ENCODE measurements around the gene KIF17. TPM values are rescaled to one million over a fixed set of nuclear protein-coding genes. Genes with fewer than 3 reads are reported as not detected.

Gene KIF17
- polyA plus RNA-seq, 2 of the 4 experiments (the other 2 are of a cell fraction), result 0.78 to 1.0 TPM

DNA sequence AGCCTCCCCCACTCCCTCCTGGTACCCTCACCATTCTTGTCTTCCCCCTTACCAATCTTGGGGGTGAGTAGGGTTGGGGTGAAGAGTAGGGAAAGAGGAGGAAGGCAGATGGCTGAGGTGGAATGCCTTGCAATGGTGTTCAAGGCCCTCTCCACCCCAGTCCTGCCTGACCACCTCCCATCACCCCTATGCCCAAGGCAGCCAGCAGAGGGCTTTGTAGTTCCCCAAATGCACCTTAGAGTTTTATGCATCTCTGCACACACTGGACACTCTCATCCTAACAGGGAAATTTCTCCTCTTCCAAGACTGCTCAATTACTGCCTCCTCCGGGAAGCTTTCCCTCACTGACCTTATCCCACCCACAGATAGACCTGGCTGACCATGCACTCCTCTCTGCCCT lies 15.4 kb downstream of the KIF17 start:
- Histone ChIP-seq H3K4me2 (no peak overlapping the region), H3K9me3 (no peaks in the 10 kb centered on the region), H3K27ac (peak overlapping the region in 1 of 2 experiments; percentile 56; a peak in 4 of 6 replicates), H3K4me3 (no peak overlapping the region), H3K4me1 (peaks cover 19% of the 10 kb centered on the region)
- TF ChIP-seq NPAS2 (CRISPR knock-in tag; IDR thresholded peaks at IDR 0.05; ENCODE audit: borderline replicate concordance) (no peak), SMC3 (IDR thresholded peaks at IDR 0.05) (peak; percentile 46; the same call in 2 of the 3 replicates), RAD21 (conservative IDR thresholded peaks at IDR 0.05 in 1 of 2, IDR thresholded peaks at IDR 0.05 in 1 of 2) (peak; percentile 35 to 54; a peak in 4 of 5 replicates), GATA3 (IDR thresholded peaks at IDR 0.05; ENCODE audit: borderline replicate concordance) (no peak), MAZ (IDR thresholded peaks at IDR 0.05; ENCODE audit: borderline replicate concordance, low read depth, low read length) (no peak), MAFK (IDR thresholded peaks at IDR 0.05; ENCODE audit: partially characterized antibody) (no peak), KDM1A (IDR thresholded peaks at IDR 0.05; ENCODE audit: low read depth) (no peak), FOSL2 (IDR thresholded peaks at IDR 0.05) (no peak), FOSL2 (CRISPR knock-in tag; IDR thresholded peaks at IDR 0.05) (no peak), FOSB (CRISPR knock-in tag; IDR thresholded peaks at IDR 0.05) (no peak)
- TF ChIP-seq, protein P1, sequence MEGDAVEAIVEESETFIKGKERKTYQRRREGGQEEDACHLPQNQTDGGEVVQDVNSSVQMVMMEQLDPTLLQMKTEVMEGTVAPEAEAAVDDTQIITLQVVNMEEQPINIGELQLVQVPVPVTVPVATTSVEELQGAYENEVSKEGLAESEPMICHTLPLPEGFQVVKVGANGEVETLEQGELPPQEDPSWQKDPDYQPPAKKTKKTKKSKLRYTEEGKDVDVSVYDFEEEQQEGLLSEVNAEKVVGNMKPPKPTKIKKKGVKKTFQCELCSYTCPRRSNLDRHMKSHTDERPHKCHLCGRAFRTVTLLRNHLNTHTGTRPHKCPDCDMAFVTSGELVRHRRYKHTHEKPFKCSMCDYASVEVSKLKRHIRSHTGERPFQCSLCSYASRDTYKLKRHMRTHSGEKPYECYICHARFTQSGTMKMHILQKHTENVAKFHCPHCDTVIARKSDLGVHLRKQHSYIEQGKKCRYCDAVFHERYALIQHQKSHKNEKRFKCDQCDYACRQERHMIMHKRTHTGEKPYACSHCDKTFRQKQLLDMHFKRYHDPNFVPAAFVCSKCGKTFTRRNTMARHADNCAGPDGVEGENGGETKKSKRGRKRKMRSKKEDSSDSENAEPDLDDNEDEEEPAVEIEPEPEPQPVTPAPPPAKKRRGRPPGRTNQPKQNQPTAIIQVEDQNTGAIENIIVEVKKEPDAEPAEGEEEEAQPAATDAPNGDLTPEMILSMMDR (IDR thresholded peaks at IDR 0.05), result peak; percentile 30; the same call in 2 of the 3 replicates
- ATAC-seq, result peak; percentile 71 to 80; a peak in 5 of 6 replicates
- ChIA-PET CTCF (interaction anchor here (1.1 to 1.7 kb wide), 6 partner anchors 11 to 493 kb away, joined by 3 to 4 read pairs (median 3); partner anchors contain the start of gene SH2D5), POLR2A (no interaction called here)
- no peak for FAIRE-seq
- peak in 1 of 2 experiments; percentile 50 for DNase-seq (ENCODE audit: low read depth in 1 of 2, low spot score in 1 of 2)
- WGBS (ENCODE audit: missing lambda C conversion rate), result 23% methylated on average over 1 of the region's 1 CpG

- no peak for TF ChIP-seq RCOR1 (IDR thresholded peaks at IDR 0.05; ENCODE audit: low read depth, low read length)
- TF ChIP-seq, protein P2, sequence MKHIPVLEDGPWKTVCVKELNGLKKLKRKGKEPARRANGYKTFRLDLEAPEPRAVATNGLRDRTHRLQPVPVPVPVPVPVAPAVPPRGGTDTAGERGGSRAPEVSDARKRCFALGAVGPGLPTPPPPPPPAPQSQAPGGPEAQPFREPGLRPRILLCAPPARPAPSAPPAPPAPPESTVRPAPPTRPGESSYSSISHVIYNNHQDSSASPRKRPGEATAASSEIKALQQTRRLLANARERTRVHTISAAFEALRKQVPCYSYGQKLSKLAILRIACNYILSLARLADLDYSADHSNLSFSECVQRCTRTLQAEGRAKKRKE (CRISPR knock-in tag; IDR thresholded peaks at IDR 0.05; ENCODE audit: low read depth), result no peak
- TF ChIP-seq MAFK (IDR thresholded peaks at IDR 0.05; ENCODE audit: partially characterized antibody), result no peak
- no peak for TF ChIP-seq RFX5 (IDR thresholded peaks at IDR 0.05)
- no peak for TF ChIP-seq SREBF2 (IDR thresholded peaks at IDR 0.05)
- TF ChIP-seq TFCP2L1 (CRISPR knock-in tag; IDR thresholded peaks at IDR 0.05), result no peak
- no peak for TF ChIP-seq ZNF302 (CRISPR knock-in tag; IDR thresholded peaks at IDR 0.05)
- no peak for TF ChIP-seq POLR2AphosphoS2 (conservative IDR thresholded peaks at IDR 0.05; ENCODE audit: low read length)
- no peak for TF ChIP-seq FOXS1 (CRISPR knock-in tag; IDR thresholded peaks at IDR 0.05)
- TF ChIP-seq NPAS2 (CRISPR knock-in tag; IDR thresholded peaks at IDR 0.05; ENCODE audit: borderline replicate concordance), result no peak
- TF ChIP-seq MYC (IDR thresholded peaks at IDR 0.05; ENCODE audit: borderline replicate concordance, low read length), result no peak
- no peak for TF ChIP-seq HMGXB4 (CRISPR knock-in tag; IDR thresholded peaks at IDR 0.05; ENCODE audit: borderline replicate concordance)
- no peak for TF ChIP-seq JUNB (IDR thresholded peaks at IDR 0.05)
- Histone ChIP-seq H3K9me3 (no peaks in the 10 kb centered on the region), H3K4me1 (peaks cover 24% of the 10 kb centered on the region), H3K27ac (peak overlapping the region in 1 of 2 experiments; percentile 56; a peak in 4 of 6 replicates), H3K4me3 (no peak overlapping the region), H3K4me2 (no peak overlapping the region)
- POLR2A ChIA-PET, result no interaction called here
- WGBS (ENCODE audit: missing lambda C conversion rate), result 75% methylated on average over 5 of the region's 5 CpGs
- FAIRE-seq (no peak), ATAC-seq (no peak), DNase-seq (ENCODE audit: low read depth in 1 of 2, low spot score in 1 of 2) (no peak)
- CTCF ChIA-PET, result interaction anchor here (0.6 to 1.7 kb wide), 7 partner anchors 12 to 493 kb away, joined by 3 to 4 read pairs (median 3); partner anchors contain the start of gene SH2D5
These were observed 16.0 kb downstream of the KIF17 start for GRCh38 chr1:20701847-20702246.
